IPS DF 4.7 (cell line): Measurements from ENCODE around the gene CIZ1.
A peak's percentile ranks its signal among the peaks of the same experiment; 100 is the strongest.
"Not testable (repeated sequence)": the region's sequence is repeated elsewhere in the genome, so short reads cannot be mapped to it uniquely, and the experiment has no call there.

ENCODE experiments used
- DNase-seq: peaks from one replicate; pipeline ENCODE4 v3.0.0-alpha.2; 2013; ENCODE audit warnings: low spot score; ENCODE audit errors: extremely low read depth

Gene CIZ1, protein sequence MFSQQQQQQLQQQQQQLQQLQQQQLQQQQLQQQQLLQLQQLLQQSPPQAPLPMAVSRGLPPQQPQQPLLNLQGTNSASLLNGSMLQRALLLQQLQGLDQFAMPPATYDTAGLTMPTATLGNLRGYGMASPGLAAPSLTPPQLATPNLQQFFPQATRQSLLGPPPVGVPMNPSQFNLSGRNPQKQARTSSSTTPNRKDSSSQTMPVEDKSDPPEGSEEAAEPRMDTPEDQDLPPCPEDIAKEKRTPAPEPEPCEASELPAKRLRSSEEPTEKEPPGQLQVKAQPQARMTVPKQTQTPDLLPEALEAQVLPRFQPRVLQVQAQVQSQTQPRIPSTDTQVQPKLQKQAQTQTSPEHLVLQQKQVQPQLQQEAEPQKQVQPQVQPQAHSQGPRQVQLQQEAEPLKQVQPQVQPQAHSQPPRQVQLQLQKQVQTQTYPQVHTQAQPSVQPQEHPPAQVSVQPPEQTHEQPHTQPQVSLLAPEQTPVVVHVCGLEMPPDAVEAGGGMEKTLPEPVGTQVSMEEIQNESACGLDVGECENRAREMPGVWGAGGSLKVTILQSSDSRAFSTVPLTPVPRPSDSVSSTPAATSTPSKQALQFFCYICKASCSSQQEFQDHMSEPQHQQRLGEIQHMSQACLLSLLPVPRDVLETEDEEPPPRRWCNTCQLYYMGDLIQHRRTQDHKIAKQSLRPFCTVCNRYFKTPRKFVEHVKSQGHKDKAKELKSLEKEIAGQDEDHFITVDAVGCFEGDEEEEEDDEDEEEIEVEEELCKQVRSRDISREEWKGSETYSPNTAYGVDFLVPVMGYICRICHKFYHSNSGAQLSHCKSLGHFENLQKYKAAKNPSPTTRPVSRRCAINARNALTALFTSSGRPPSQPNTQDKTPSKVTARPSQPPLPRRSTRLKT

DNA sequence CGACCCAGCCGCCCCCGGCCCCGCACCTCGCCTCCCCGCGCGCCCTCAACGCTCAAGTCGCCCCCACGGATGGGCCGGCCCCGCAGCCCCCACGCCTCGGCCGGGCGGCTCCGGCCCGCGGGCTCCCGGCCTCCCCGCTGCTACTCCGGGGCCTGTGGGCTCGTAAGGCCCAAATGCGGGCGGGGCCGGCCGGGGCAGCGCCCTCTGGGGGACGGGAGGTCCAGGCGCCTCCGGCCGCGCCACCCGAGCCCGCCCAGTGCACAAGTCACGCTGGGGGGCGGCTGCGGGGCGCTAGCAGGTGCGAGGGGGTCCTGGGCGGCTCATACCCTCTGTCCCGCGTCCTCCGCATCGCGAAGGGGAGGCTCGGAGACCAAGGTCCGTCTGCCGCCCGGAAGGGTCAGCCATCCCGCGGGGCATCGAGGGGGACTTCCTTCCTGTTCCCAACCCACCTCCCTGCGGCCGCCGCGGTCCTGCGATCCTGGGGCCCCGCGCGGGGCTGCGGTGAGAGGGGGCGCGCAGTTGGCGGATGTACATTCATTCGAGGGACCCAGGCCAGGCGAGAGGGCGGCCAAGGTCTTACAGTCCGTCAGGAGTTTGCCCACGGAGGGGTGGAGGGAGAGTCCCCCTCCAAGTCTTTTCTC lies at the start of gene CIZ1:
Gene CIZ1 (minus strand): TSS at position 167 of the 641 bp plus-strand sequence. CDS start 715 bp downstream, outside the sequence.
- no peak for DNase-seq

DNA sequence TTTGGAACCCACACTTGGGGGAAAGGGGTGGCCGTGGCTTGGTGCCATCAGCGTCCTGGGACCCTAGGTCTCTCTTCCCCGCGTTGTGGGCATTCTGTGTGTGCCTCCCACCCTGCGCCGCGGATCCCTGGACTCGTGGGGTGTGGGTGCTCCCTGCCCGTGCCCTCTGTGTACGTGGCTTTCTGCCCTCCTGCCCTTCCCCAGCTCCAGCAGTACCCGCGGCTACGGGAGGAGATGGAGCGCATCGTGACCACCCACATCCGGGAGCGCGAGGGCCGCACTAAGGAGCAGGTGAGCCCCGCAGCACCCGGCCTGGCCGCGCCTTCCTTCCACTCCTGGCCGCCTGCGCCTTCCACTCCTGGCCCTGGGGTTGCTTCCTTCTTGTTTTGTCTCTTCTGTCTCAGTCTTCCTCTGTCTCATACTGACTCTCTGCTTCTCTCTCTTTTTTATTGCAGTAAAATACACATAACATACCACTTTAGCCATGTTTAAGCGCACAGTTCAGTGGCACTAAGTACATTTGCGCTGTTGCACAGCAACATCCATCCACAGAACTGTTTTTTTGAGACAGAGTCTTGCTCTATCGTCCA lies 42.5 kb upstream of the CIZ1 start:
- DNase-seq = no peak

DNA sequence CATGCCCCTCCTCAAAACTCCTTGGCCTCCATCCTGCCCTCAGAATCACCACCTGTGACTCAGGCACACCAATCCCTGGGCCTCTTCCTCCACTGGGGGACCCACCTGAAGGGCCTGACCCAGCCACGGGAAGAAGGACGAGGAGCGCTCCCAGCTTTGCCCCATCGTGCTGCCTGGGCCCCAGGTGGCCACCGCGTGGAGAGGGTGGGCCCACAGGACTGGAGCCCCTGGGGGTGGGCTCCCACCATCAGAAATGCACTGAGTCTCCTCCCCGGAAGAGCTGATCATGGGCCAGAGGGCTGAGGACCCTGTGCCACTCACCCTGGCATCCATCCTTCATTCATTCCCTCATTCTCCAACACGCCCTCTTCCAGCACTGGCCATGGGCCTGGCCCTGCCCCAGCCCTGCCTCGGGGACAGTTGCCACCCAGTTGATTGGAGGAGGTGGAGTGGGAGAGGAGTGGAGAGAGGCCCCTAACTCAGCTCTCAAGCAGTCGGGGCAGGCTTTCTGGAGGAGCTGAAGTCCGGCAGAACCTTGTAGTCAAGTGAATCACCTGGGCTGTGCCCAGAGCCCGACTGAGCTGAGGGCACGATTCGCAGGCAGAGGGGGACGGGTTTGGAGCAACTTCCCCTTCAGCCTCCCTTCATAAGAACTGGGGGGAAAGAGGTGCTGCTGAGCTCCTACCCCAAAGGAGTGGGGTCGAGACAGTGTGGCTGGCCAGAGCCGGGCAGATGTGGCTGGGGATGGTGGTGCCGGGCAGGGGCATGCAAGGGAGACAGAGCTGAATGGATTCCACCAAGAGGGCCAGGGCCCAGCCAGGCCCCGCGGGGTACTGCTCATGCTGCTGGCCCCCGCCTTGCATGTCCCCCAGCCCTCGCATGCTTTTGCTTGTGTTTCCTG lies 41.4 kb upstream of the CIZ1 start:
- DNase-seq = no peak

DNA sequence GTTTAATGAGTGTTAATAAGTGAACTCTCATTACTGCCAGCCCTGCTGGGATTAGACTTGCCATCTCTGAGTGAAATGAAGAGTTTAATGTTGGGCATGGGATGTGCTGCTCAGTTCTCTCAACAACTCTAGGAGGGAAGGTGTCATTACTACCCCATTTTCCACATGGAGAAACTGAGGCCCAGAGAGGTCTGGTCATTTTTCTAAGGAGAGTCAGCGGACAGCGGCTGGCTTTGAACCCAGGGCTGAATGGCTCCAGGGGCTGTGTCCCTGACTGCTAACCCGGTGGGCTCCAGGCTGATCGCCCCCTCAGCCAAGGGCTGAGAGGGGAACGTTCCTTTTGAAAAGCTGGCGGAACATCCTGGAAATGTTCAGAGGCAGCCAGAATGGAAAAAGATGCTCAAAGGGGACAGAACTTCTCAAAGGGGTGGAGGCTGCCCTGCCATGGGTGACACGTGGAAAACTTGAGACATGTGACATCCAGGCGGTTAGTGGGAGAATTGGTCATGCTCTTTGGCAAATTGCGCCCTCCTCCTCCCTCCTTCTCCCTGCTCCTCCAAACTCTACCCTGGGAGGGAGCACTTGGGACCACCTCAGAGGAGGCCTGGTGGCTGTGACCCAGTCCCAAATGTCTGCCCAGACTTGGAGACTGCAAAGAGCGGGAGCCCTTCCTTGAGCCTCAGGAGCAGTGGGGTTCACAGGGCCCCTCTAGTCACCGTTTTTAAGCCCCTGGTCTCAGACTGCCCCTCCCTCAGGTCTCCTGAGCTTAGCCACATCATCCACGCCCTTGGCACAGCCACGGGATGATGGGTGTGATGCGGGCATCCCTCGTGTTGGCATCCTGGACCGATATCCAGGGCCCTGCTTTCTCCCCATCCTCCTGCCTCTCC lies 40.5 kb upstream of the CIZ1 start:
- DNase-seq = no peak

DNA sequence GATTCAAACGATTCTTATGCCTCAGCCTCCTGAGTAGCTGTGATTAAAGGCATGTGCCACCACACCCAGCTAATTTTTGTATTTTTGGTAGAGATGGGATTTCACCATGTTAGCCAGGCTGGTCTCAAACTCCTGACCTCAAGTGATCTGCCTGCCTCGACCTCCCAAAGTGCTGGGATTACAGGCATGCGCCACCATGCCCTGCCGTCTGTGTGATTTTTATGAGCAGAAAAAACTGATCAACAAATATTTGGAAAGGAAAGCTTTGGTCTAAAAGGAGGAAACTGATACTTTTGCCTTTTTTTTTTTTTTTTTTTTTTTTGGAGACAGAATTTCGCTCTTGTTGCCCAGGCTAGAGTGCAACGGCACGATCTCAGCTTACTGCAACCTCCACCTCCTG lies 39.5 kb upstream of the CIZ1 start:
- not testable (repeated sequence) for DNase-seq

DNA sequence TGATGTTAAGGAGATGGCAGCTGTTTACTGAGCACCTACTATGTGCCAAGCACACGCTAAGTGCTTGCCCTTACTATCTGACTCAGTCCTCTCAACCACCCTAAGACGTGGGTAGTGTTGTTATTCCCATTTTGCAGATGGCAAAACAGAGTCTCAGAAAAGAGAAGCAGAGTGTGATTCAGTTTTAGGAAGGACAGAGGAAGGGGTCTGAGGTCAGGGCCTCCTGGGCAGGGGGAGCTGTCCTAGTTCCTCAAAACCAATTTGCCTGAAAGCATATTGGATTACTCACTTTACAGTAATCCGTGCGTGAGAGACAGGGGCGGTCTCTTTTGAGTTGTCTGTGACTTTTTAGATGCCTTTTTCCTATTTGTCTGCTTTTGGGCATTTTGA lies 35.0 kb upstream of the CIZ1 start:
- DNase-seq = no peak

DNA sequence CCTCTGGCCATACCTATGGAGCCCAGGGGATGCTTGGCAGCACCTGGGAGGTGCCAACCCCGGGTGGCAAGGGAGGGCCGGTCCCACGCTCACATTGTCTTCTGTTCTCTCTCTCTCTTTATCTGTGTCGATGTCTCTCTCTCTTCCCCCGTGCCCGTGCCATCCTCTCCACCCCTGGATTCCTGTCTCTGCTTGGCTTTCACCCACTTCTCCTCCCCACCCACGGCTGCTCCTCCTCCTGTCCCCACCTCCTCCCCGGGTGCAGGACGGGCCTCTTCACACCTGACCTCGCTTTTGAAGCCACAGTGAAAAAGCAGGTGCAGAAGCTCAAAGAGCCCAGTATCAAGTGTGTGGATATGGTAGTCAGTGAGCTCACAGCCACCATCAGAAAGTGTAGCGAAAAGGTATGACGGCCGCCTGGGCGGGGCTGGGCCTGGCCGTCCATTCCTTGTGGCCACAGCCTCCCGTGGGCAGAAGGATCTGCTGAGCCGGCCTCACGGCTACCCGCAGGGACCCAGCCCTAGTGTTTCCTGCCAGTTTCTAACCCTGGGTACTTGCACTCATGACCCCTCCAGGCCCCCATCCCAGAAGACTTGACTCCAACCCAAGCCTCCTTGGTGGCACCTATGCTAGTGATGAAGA lies 34.5 kb upstream of the CIZ1 start:
- DNase-seq = no peak

DNA sequence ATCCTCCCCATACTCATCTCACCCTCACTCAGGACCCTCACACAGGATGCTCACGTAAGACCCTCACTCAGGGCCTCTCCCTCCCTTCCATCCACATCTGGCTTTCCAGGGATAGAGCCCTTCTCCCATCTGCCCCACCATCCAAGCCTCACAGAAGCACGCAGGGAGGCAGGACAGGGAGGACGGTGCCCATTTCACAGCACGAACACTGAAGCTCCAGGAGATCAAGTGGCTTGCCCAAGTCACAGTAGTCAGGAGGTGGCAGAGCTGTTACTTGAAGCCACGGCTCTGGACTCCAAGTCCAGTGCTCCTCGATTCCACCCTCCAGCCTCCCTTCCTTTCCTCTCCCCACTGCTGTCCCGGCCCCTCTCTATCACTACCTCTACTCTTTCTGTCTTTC lies 33.5 kb upstream of the CIZ1 start:
- no peak for DNase-seq

DNA sequence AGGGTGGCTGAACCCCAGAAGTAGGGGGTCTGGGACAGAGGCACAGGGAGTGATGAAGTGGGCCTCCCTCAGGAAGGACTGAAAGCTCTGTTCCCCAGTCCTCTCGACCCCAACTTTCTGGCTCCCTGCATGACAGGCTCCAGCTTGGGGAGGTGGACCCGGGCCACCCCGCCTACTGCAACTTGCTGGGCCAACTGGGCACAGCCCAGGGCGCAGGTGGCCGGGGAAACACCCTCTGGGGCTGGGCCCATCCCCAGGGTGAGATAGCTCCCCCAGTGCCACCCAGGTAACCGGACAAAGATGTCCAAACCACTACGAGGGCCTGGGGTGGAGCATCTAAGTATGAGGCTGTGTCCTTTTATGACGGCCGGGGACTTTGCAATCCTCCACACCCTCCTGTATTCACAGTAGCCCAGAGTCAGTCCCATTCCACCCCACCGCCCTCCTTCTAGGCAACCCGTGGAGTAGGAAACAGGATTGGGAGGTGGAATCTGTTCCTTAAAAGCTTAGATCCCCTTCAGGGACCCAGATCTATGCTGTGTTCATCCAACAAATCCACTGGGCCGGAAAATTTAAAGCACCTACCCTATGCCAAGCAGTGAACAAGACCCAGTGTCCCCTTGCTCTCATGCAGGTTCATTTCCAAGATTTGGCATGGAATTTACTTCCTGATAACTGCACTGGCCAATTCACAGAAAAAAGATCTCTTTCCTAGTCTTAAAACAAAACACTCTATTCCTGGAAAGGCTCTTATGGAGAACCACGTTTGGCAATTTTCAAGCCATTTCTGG lies 31.7 kb upstream of the CIZ1 start:
- no peak for DNase-seq

DNA sequence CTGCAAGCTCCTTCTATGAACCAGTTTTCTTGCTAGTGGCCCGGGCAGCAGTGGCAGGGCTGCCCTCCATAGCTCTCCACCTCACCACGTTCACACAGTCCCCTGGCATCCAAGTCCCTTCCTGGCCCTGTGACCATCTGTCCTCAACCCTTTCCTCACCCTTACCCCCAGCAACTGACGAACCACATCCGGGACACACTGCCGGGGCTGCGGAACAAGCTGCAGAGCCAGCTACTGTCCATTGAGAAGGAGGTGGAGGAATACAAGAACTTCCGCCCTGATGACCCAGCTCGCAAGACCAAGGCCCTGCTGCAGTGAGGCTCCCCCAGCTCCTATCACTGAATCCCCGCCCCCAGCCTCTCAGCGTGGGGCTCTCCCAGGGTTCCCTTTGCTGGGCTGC lies 30.7 kb upstream of the CIZ1 start:
- DNase-seq = no peak

DNA sequence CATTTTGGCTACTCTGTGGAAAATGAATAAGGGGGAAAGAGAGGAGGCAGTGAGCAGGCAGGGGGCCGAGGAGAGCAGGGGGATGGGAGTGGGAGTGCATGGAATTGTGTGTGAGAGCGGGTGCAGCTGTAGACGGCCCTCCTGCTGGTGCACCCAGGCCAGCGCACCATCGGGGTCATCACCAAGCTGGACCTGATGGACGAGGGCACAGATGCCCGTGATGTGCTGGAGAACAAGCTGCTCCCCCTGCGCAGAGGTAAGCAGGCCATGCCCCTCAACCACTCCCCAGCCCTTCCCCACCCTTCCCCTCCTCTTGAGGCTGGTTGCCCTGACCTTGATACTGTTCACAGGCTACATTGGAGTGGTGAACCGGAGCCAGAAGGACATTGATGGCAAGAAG lies 28.5 kb upstream of the CIZ1 start:
- DNase-seq = no peak

DNA sequence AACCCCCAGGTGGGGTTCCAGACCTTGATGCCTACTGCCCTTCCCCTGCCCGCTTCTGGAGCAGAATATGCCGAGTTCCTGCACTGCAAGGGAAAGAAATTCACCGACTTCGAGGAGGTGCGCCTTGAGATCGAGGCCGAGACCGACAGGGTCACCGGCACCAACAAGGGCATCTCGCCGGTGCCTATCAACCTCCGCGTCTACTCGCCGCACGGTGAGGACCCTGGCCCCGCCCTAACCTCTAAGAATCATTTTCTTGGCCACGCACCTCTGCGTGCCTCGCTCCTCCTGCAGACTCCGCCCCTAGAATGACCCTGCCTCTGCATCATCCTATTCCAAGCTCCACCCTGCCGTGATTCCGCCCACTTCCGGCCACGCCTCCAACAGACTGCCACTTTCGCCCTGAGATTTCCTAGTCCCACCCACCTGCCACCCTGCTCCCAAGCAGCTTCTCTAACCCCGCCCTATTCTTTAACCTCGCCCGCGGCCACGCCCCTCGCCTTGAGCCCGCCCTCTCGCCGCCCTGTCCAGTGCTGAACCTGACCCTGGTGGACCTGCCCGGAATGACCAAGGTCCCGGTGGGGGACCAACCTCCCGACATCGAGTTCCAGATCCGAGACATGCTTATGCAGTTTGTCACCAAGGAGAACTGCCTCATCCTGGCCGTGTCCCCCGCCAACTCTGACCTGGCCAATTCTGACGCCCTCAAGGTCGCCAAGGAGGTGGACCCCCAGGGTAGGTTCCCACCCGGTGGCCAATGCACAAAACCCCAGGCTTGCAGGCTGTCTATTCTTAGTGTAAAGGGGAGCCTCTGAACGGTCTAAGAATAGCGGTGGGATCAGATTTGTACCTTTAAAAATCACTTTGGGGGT lies 27.4 kb upstream of the CIZ1 start:
- peak; percentile 97 for DNase-seq

DNA sequence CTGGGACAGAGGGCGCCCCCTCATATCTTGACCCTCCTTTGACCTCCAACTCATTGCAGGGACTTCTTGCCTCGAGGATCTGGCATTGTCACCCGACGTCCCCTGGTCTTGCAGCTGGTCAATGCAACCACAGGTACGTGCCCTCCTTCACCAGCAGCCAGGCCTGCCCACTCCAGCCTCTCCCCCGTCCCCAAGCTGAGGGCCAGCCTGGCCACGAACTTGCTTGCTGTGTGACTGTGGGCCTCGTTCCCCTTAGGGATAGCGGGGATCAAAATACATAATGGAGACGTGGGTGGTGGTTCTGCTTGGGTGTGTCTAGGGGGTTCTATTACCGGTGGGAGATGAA lies 26.8 kb upstream of the CIZ1 start:
- DNase-seq = no peak

DNA sequence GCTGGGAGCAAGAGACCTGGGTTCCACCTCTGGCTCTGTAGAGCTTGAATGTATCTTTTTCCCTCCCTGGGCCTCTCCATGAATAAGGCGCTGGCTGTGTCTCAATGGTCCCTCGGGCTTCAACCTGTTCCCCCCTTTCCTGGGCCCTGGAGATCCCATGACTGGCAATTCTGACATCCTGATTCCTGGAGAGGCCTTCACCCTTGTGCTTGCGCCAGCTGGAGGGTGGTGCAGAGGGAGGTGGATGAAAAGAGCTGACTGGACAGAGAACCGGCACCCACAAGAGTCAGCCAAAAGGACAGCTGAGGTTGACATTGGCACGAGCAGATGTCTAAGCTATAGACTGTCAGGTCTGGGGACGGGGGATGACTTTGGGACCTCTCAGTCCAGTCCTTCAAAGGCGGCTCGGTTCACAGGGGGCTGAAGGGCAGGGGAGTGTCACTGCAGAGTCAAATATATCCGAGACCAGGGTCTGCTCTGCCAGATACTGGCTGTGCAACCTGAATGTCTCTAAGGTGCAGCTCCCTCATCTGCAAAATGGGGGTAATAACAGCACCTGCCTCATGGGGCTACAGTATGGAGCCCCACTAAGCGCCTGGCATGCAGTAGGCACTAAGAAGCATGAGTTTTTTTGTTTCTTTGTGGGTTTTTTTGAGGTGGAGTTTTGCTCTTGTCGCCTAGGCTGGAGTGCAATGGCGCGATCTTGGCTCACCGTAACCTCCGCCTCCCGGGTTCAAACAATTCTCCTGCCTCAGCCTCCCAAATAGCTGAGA lies 25.6 kb upstream of the CIZ1 start:
- no peak for DNase-seq

DNA sequence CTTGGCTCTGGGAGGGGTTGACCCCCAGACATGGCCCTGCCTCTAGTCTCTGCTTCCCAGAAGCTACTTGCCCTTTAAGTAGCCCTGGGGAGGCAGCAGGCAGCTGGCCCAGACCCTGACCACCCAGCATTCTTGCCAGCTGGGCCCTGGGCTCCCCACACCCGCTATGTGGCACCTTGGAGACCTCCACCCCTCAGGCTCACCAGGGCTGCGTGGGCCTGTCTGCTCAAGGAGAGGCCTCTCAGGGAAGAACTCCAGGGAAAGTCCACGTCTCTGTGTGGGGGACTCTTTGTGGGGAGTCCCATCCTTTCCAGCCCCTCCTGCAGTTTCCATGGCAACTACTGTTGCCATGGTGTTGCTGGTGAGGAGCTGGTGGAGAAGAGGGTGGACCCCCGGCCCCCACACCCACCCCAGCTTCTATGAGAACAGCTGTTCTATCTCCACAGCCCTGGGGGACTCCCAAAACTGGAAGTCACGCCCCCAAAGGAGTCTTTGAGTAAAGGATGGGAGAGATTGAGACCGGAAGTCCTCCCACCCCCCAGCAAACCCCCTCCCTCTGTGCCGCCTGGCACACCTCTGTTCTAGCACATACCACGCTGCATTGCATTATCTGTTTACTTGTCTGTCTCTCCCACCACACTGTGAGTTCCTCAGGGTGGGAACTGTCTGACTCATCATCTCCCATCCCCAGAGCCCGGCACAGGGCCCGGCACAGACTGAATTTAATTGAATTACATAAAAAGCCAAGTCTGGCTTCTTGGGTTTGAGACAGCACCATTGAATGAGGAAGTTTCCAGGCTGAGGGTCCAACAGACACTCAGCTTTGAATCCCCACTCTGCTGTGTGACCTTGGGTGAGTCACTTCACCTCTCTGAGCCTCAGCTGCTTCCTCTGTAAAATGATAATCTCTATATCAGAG lies 24.4 kb upstream of the CIZ1 start:
- DNase-seq = no peak
